Fibroblast of the conjunctiva (primary cell): Measurements from ENCODE around the gene AAR2.

Experiments
- DNase-seq: peaks from one replicate; pipeline ENCODE4 v3.0.0-alpha.2; 2010; ENCODE audit warnings: low read depth

AAR2 gene

GRCh38 chr20:36235892-36236785, at the start of gene AAR2:
Gene AAR2 (plus strand): TSS chr20:36236478. CDS start chr20:36239869, 3,391 bp downstream.
- peak; percentile 47 for DNase-seq

GRCh38 chr20:36193977-36194712, 42.1 kb upstream of the AAR2 start:
- no peak for DNase-seq

GRCh38 chr20:36196676-36197075, 39.6 kb upstream of the AAR2 start:
- DNase-seq: no peak

- no peak for DNase-seq
Observed at GRCh38 chr20:36197271-36197670, 39.0 kb upstream of the AAR2 start.

GRCh38 chr20:36199345-36200257, 36.7 kb upstream of the AAR2 start:
- DNase-seq: peak; percentile 63

GRCh38 chr20:36200451-36200850, 35.8 kb upstream of the AAR2 start:
- no peak for DNase-seq

- DNase-seq: no peak
Observed at GRCh38 chr20:36201198-36201597, 35.1 kb upstream of the AAR2 start.

GRCh38 chr20:36202891-36203338, 33.4 kb upstream of the AAR2 start:
- peak; percentile 21 for DNase-seq

- no peak for DNase-seq
Observed at GRCh38 chr20:36203861-36204260, 32.4 kb upstream of the AAR2 start.

- DNase-seq: no peak
Observed at GRCh38 chr20:36205026-36205425, 31.3 kb upstream of the AAR2 start.

- no peak for DNase-seq
Observed at GRCh38 chr20:36206068-36206467, 30.2 kb upstream of the AAR2 start.

- DNase-seq: no peak
Observed at GRCh38 chr20:36206641-36207040, 29.6 kb upstream of the AAR2 start.

GRCh38 chr20:36207602-36208001, 28.7 kb upstream of the AAR2 start:
- no peak for DNase-seq

- DNase-seq: no peak
Observed at GRCh38 chr20:36208257-36208656, 28.0 kb upstream of the AAR2 start.

- DNase-seq: no peak
Observed at GRCh38 chr20:36210436-36211021, 25.7 kb upstream of the AAR2 start.

GRCh38 chr20:36213362-36213761, 22.9 kb upstream of the AAR2 start:
- DNase-seq: no peak

- DNase-seq: peak; percentile 13
Observed at GRCh38 chr20:36214684-36215256, 21.5 kb upstream of the AAR2 start.

- DNase-seq: no peak
Observed at GRCh38 chr20:36215778-36216177, 20.5 kb upstream of the AAR2 start.

GRCh38 chr20:36216314-36217025, 19.8 kb upstream of the AAR2 start:
- DNase-seq: no peak

GRCh38 chr20:36217226-36217625, 19.1 kb upstream of the AAR2 start:
- no peak for DNase-seq
